Heart left ventricle (tissue), 13 donors: Measurements from ENCODE around the gene RDH16.

Experiments used
- CTCF ChIP-seq, 12 donors: fragments of 200-600 bp; sonication (generic) in 4 of 12; IDR thresholded peaks; one replicate each; pipeline versions ENCODE4 v1.5.0 to v1.8.0; 2018 to 2022; ENCODE audit warnings: antibody characterized with exemption in 12 of 12, mild to moderate bottlenecking in 5 of 12
- POLR2A ChIP-seq, 2 donors: fragments of 450-650 bp; IDR thresholded peaks; one replicate each; pipeline ENCODE4 v1.6.1; 2017; ENCODE audit warnings: antibody characterized with exemption in 2 of 2, mild to moderate bottlenecking in 2 of 2, moderate library complexity in 2 of 2
- donor health status: ischemic (EF 13 %, LVEDD 7.1; RV severe dilation, severe dysfunction).
- donor health status: DM: no; HTN: yes; CAD: no.
- donor health status: DM: no; HTN: no; CAD: no.
- donor health status: ischemic (EF 25% LVEDD 6.9; RV normal size, moderate dysfunction).
- donor health status: ischemic (EF 25% LVEDD 5.7; RV mildly dilated, moderate dysfunction).
- donor health status: ischemic (EF 35%, LVEDD 5.7; RV mildly dilated, moderate dysfunction).
- donor health status: nonischemic (EF 11% LVEDD 7.7; RV severe dilation, severe dysfunction).
- donor health status: DM: yes; HTN: yes; CAD: no.
- donor health status: PGD.
- donor health status: ischemic (EF 29% LVEDD 5.4; RV normal size, mild dysfunction).
- donor health status: nonischemic (EF 23%, LVEDD 6.1; RV moderate dilation, normal function).

DNA sequence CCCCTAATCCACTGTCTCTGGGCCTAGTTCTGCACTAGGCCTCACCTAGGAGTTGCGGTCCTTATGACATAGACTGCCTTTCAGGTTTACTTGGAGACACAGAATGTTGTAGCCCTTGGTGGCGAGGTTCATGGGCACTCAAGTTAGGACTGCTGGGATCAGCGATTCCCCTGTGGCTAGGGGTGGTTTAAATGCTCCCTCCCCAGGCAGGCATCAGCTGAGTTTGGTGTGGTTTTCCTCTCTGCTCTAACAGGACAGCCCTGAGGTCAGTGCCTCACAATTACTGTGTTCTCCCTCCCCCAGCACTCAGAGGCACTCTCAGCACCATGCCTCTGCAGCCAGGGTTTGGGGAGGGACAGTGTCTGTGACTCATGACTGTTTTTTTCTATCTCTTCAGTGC, 22.2 kb upstream of the RDH16 start:
- TF ChIP-seq CTCF (IDR thresholded peaks at IDR 0.05) (no peak), POLR2A (IDR thresholded peaks at IDR 0.05) (no peak)
